GM18502 (cell line): ENCODE data around the gene EXD3.
"Not testable (repeated sequence)": the region's sequence is repeated elsewhere in the genome, so short reads cannot be mapped to it uniquely, and the experiment has no call there.

Experiments used
- ATAC-seq: cut with Tn5 transposase; IDR thresholded peaks from one replicate; pipeline ENCODE4 v1.9.1; 2021; ENCODE audit warnings: mild to moderate bottlenecking; ENCODE audit not compliant: unreplicated experiment, poor library complexity

Gene EXD3

GRCh38 chr9:137266585-137267453 lies 156.1 kb downstream of the EXD3 start:
- no peak for ATAC-seq

DNA sequence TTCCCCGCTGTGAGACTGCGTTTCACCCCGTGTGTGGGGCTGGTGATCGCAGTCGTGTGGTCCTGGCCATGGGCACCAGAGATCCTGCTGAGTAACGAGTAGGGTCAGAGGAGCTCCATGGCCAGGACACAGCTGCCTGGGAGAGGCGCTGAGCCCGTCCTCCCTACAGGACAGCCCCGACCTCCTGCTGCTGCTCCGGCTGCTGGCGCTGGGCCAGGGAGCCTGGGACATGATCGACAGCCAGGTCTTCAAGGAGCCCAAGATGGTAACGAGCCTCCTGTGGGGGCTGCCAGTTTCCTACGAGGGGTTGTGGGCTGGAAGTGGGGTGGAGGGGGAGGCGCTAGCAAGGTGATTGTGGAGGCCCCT lies 156.8 kb downstream of the EXD3 start:
- no peak for ATAC-seq

GRCh38 chr9:137265496-137266161 lies 157.3 kb downstream of the EXD3 start:
- no peak for ATAC-seq

GRCh38 chr9:137264067-137264466 lies 158.9 kb downstream of the EXD3 start:
- ATAC-seq, result no peak

- no peak for ATAC-seq
These were observed 159.5 kb downstream of the EXD3 start for GRCh38 chr9:137263506-137263905.

GRCh38 chr9:137262909-137263285 lies 160.1 kb downstream of the EXD3 start:
- no peak for ATAC-seq

DNA sequence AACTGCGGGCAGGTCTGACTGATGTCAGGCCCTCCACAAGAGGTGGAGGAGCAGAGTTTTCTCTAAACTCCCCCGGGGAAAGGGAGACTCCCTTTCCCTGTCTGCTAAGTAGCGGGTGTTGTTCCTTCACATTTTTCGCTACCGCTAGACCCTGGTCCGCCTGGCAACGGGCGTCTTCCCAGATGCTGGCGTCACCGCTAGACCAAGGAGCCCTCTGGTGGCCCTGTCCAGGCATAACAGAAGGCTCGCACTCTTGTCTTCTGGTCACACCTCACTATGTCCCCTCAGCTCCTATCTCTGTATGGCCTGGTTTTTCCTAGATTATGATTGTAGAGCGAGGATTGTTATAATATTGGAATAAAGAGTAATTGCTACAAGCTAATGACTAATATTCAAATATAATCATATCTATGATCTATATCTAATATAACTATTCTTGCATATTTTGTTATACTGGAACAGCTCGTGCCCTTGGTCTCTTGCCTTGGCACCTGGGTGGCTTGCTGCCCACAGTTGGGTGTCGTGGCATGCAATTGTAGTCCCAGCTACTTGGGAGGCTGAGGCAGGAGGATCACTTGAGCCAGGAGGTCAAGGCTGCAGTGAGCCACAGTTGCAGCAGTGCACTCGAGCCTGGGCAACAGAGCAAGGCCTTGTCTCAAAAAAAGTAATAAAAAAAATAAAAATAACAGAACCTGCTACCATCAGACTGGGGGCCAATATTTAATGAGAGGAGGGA lies 160.6 kb downstream of the EXD3 start:
- not testable (repeated sequence) for ATAC-seq
